Measurements from ENCODE around the gene RRAD. TPM values are rescaled to one million over a fixed set of nuclear protein-coding genes. Genes with fewer than 3 reads are reported as not detected.

The RRAD gene
- total RNA-seq, 1 donor from 2014 or later = 135 TPM

DNA sequence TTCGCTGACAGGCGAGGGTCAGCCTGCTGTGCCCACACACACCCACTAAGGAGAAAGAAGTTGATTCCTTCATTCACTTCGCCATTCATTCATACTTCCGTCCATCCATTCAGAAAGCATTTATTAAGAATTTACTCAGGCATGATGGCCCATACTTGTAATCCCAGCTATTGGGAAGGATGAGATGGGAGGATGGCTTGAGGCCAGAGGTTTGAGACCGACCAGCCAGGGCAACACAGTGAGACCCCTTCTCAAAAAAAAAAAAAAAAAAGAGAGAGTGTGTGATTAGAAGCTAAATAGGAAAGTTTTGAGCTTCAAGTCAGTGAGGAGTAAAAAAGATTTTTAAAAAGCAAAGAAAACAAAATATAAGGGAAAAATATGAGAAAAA is 18.7 kb upstream of the RRAD start:
- H3K36me3 ChIP-seq = peaks cover 52% of the 10 kb centered on the region
- no peak overlapping the region for H3K4me3 ChIP-seq
- peaks cover 22% of the 10 kb centered on the region for H3K4me1 ChIP-seq
- no peak for DNase-seq
- TF ChIP-seq, protein P1, sequence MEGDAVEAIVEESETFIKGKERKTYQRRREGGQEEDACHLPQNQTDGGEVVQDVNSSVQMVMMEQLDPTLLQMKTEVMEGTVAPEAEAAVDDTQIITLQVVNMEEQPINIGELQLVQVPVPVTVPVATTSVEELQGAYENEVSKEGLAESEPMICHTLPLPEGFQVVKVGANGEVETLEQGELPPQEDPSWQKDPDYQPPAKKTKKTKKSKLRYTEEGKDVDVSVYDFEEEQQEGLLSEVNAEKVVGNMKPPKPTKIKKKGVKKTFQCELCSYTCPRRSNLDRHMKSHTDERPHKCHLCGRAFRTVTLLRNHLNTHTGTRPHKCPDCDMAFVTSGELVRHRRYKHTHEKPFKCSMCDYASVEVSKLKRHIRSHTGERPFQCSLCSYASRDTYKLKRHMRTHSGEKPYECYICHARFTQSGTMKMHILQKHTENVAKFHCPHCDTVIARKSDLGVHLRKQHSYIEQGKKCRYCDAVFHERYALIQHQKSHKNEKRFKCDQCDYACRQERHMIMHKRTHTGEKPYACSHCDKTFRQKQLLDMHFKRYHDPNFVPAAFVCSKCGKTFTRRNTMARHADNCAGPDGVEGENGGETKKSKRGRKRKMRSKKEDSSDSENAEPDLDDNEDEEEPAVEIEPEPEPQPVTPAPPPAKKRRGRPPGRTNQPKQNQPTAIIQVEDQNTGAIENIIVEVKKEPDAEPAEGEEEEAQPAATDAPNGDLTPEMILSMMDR (IDR thresholded peaks at IDR 0.05; ENCODE audit: borderline replicate concordance) = no peak
- intact Hi-C loops (cut with micrococcal nuclease) = no loop called here
- no peaks in the 10 kb centered on the region for H3K9me3 ChIP-seq (replicated peaks)
- no peaks in the 10 kb centered on the region for H3K27me3 ChIP-seq (ENCODE audit: low read depth)
- H3K27ac ChIP-seq (replicated peaks) = no peak overlapping the region

DNA sequence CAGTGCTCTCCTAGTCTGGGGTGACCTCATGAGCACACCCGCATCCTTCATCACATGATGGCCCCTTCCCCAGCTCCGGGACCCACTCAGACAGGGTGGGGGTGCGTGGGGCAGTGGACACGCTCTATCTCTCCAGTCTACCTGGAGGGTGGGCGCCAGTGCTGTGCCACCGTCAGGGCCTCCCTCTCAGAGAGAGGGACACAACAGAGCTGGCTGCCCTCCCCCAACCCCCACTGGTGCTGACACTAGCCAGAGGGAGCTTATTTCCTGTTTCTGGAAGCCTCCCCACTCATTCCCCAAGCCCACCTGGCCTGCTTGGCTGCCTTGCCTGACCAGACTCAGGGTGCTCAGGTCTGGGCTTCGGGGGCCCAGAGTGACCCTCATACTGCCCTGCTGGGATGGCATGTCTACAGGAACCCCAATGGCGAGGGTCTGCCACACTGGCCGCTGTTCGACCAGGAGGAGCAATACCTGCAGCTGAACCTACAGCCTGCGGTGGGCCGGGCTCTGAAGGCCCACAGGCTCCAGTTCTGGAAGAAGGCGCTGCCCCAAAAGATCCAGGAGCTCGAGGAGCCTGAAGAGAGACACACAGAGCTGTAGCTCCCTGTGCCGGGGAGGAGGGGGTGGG is 18.2 kb upstream of the RRAD start:
- Histone ChIP-seq H3K36me3 (peaks cover 57% of the 10 kb centered on the region), H3K9me3 (replicated peaks) (no peaks in the 10 kb centered on the region), H3K27ac (replicated peaks) (no peak overlapping the region), H3K4me1 (peaks cover 20% of the 10 kb centered on the region), H3K4me3 (no peak overlapping the region), H3K27me3 (ENCODE audit: low read depth) (no peaks in the 10 kb centered on the region)
- TF ChIP-seq, protein P1 (IDR thresholded peaks at IDR 0.05; ENCODE audit: borderline replicate concordance) = no peak
- intact Hi-C loops (cut with micrococcal nuclease) = no loop called here
- DNase-seq = no peak

DNA sequence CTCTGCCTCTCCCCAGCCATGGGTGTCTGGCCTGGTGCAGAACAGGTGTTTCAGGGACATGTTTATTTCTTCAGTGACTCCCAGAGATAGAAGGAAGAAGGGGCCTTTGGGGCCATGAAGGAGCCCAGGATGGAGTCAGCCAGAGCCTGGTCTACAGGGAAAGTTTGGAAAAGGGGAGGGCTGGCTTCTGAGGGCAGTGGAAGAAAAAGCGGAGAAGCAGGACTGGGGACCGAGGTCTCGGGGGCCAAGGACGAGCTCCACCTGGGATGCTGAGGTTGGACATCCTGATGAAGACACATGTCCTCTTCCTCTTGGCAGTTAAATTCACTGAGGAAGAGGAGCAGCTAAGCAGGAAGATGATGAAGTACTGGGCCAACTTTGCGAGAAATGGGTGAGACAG is 17.6 kb upstream of the RRAD start:
- Histone ChIP-seq H3K4me3 (no peak overlapping the region), H3K27ac (replicated peaks) (no peak overlapping the region), H3K36me3 (peaks cover 63% of the 10 kb centered on the region), H3K27me3 (ENCODE audit: low read depth) (no peaks in the 10 kb centered on the region), H3K4me1 (peaks cover 20% of the 10 kb centered on the region), H3K9me3 (replicated peaks) (no peaks in the 10 kb centered on the region)
- intact Hi-C loops (cut with micrococcal nuclease) = no loop called here
- no peak for DNase-seq
- TF ChIP-seq, protein P1 (IDR thresholded peaks at IDR 0.05; ENCODE audit: borderline replicate concordance) = no peak

DNA sequence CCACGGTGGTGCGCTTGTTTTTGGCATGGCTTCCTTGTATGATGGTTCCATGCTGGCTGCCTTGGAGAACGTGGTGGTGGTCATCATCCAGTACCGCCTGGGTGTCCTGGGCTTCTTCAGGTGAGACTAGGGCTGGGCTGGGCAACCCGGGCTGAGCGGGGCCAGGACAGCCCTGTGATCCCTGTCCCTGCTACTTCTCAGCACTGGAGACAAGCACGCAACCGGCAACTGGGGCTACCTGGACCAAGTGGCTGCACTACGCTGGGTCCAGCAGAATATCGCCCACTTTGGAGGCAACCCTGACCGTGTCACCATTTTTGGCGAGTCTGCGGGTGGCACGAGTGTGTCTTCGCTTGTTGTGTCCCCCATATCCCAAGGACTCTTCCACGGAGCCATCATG is 14.9 kb upstream of the RRAD start:
- Histone ChIP-seq H3K36me3 (peaks cover 68% of the 10 kb centered on the region), H3K4me3 (no peak overlapping the region), H3K4me1 (peaks cover 37% of the 10 kb centered on the region), H3K9me3 (replicated peaks) (no peaks in the 10 kb centered on the region), H3K27ac (replicated peaks) (no peak overlapping the region), H3K27me3 (ENCODE audit: low read depth) (no peaks in the 10 kb centered on the region)
- DNase-seq = no peak
- intact Hi-C loops (cut with micrococcal nuclease) = no loop called here
- TF ChIP-seq, protein P1 (IDR thresholded peaks at IDR 0.05; ENCODE audit: borderline replicate concordance) = no peak

DNA sequence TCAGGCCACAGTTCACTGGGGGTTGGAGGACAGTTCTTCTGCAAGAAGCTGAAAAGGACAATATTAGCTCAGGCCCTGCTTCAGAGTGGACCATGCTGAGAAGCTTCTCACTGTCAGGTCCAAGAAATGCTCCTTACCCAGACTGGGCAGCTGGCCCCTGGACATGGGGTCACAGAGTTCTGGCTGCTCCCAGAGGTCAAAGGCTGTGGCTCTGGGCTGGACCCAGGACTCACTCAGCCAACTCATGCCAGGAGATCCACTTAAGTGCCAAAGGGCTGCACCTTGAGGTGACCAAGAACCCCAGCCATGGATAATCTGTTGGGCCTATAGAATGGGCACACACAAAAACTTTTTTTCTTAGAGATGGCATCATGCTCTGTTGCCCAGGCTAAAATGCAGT is 14.0 kb upstream of the RRAD start:
- Histone ChIP-seq H3K36me3 (peaks cover 68% of the 10 kb centered on the region), H3K27me3 (ENCODE audit: low read depth) (no peaks in the 10 kb centered on the region), H3K4me1 (peaks cover 45% of the 10 kb centered on the region), H3K9me3 (replicated peaks) (no peaks in the 10 kb centered on the region), H3K27ac (replicated peaks) (no peak overlapping the region), H3K4me3 (no peak overlapping the region)
- no peak for DNase-seq
- intact Hi-C loops (cut with micrococcal nuclease) = no loop called here
- TF ChIP-seq, protein P1 (IDR thresholded peaks at IDR 0.05; ENCODE audit: borderline replicate concordance) = no peak

Measured in left ventricle myocardium inferior (tissue), 1 donor.